Skin epidermis (tissue), 12 donors: ENCODE data around the gene KRTAP5-6.

Experiments
- H3K27ac ChIP-seq, 21 experiments: fragments of 200-600 bp; sonication (generic) in 11 of 21; one replicate each; pipeline ENCODE4 v1.5.0; 2020; ENCODE audit warnings: mild to moderate bottlenecking in 3 of 21, inconsistent platforms in 2 of 21, moderate library complexity in 2 of 21
- H3K4me3 ChIP-seq, 7 experiments: fragments of 200-600 bp; sonication (generic) in 2 of 7; one replicate each; pipeline ENCODE4 v1.5.0; 2020; ENCODE audit warnings: inconsistent platforms in 2 of 7, mild to moderate bottlenecking in 2 of 7, moderate library complexity in 1 of 7

Gene KRTAP5-6

GRCh38 chr11:1743585-1744136 is 46.7 kb downstream of the KRTAP5-6 start:
- no peak overlapping the region for H3K27ac ChIP-seq
- H3K4me3 ChIP-seq: no peak overlapping the region

GRCh38 chr11:1744137-1744886 is 47.3 kb downstream of the KRTAP5-6 start:
- no peak overlapping the region for H3K27ac ChIP-seq

GRCh38 chr11:1744891-1745700 is 48.1 kb downstream of the KRTAP5-6 start:
- no peak overlapping the region for H3K27ac ChIP-seq
- no peak overlapping the region for H3K4me3 ChIP-seq

More at GRCh38 chr11:1744137-1744886, 47.3 kb downstream of the KRTAP5-6 start:
- H3K4me3 ChIP-seq: no peak overlapping the region

- H3K4me3 ChIP-seq: no peak overlapping the region
- H3K27ac ChIP-seq: no peak overlapping the region
Measured at GRCh38 chr11:1745701-1746320, 48.8 kb downstream of the KRTAP5-6 start.

- peak overlapping the region in 1 of 7 experiments; percentile 1 for H3K4me3 ChIP-seq
- H3K27ac ChIP-seq: no peak overlapping the region
Measured at GRCh38 chr11:1746511-1746931, 49.5 kb downstream of the KRTAP5-6 start.

- Histone ChIP-seq H3K4me3 (peak overlapping the region in 3 of 7 experiments; percentile 21 to 45 (median 35)), H3K27ac (no peak overlapping the region)
Measured at GRCh38 chr11:1746956-1747752, 50.2 kb downstream of the KRTAP5-6 start.
